Occipital lobe (tissue), 2 donors: ENCODE results near the gene SMYD3. TPM values are rescaled to one million over a fixed set of nuclear protein-coding genes. Genes with fewer than 3 reads are reported as not detected.
"Not testable (repeated sequence)": the region's sequence is repeated elsewhere in the genome, so short reads cannot be mapped to it uniquely, and the experiment has no call there.

Source experiments
- DNase-seq: peaks from one replicate; lab custom pipeline; 2025; lab: John Stamatoyannopoulos, UW
- total RNA-seq: library from RNA; depleted of rRNA; stranded (reverse); fragments of >200 nt; gene quantifications from one replicate; pipeline ENCODE4 v1.2.3, GENCODE V29; 2014

Gene SMYD3
- total RNA-seq, 1 donor from 2014 or later, result 25.3 TPM

DNA sequence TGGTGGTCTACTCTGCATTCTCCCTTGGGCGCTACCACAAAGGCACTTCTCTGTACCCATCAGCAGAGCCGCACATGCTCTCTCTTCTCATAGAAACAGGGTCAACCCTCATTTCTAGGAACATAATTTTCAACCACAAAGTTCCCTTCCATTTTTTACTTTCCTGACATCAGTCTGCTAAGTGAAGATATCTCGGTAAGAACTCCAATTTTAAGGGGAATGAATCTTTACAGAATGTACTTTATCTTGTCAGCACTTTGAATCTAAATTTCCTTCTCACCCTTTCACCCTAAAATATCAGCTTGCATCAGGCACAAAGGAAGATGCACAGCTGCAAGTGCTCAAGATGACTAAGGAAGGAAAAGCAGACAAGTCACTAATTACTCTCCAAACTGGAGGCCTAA lies 545.9 kb downstream of the SMYD3 start:
- DNase-seq, result no peak

DNA sequence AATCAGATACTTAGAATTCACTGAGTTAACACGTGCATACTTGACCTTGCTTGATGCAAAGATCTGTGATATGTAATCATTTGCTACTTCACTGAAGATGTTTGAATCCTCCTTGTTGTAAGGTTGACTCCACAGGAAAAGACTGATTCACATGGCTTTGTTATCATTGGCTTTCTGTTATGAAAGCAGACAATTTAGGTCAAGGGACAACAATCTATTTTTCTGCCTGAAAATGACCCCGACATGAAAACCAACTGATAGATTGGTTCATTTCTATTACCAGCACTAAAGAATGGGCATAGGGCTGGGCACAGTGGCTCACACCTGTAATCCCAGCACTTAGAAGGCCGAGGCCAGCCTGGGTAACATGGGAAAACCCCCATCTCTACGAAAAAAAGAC lies 546.9 kb downstream of the SMYD3 start:
- no peak for DNase-seq

DNA sequence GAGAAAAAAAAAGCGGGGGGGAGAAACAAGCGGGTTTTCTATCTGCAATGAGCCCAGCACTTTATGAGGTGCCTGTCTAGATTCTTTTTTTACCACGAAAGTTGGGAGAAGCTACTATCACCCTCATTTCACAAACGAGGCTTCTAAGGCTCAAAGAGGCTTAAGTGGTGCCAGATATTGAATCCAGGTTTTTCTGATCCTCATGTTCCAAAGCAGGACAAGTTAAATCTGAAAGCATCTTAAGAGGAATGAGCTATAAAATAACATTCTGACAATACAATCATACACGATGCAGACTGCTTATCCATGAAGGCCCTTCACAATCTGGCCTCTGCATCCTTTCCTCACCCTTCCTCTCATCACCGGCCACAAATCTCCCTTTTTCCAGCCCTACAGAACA lies 549.1 kb downstream of the SMYD3 start:
- no peak for DNase-seq

DNA sequence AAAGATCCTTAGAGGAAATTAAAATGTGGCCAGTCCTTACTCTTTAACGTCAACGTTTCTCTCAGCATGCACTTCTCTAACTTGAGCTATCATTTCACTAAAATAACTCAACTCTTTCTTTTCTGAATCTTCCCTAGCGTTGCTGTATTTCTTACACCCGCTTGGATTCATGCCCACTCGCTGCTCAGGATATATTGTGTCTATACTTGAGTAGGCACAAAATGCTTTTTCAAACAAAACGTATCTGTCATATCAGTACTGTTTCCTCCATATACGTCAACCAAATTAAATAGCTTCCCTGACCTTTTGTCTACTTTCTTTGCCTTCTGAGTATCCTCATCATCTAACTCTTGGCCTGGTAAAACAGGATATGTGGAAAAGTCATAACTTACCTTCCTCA lies 549.7 kb downstream of the SMYD3 start:
- no peak for DNase-seq

DNA sequence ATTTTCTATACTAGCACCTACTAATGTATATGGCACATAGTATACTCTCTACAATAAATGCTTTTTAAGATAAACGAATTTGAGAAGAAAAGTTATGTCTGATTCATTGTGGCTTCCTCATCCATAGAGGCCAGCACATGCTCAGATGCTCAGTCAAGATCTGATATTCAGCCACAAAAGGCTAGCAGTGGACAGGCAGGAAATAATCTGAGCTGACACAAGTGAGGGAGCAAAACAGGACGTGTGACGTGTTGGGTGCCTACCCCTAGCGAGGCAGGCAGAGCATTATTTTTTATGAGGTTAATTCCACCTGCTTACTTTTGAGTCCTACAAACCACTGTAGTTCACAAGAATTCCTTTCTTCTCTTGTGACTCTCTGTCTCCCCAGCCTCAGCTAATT lies 550.9 kb downstream of the SMYD3 start:
- DNase-seq, result no peak

DNA sequence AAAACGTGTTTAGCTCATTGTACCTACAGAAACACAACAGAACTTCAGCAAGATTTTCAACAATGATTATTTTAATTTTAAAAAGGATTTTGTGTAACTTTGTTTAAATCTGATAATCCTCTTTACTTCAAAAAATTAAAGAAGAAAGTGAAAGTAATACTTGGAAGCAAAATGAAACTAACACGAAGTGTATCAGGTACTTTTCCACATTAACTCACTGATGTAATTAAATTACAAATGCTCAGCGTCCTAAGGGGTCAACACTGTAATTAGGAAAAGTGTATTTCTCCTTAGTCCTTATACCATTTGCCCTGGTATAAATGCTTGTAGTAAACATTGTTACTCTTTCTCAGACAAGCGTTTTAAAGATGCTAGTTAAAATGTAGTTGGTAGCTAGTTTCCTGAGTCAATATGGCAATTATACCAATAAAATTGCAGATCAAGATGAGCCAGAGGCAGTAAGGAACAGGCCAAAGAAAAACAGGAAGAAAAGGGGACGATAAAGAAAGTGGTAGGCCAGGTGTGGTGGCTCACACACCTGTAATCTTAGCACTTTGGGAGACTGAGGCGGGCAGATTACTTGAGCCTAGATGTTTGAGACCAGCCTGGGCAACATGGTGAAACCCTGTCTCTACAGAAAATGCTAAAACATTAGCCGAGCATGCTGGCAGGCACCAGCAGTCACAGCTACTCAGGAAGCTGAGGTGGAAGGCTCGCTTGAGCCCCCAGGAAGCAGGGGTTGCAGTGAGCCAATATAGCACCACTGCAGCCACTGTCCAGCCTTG lies 553.0 kb downstream of the SMYD3 start:
- no peak for DNase-seq

DNA sequence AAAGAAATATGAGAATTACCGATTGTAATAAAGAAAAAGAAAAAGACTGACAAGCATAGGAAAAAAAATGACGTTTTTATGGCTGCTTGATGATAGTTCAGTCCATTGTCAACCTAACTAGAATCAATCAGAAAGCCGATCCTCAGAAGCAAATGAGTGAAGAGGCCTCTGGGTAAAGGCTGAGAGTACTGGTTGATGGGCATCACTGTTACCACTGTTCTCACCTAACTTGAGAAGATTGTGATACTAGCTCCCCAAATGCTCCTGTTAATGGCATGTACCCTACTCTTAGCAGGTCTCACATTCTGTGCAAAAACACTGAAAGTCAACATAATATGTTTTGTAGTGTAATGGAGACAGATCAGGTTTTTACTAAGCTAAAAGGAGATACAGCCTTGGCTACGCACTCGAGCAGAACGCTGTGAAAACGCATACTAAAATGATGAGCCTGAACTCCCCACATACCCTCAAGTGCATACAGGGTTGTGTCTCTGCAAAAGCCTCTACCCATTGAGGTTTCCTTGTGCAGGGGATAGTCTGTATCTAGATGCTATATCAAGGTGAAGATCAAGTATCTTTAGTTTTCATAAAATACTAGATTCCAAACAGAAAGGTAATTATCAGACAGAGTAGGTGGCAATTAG lies 554.6 kb downstream of the SMYD3 start:
- no peak for DNase-seq

DNA sequence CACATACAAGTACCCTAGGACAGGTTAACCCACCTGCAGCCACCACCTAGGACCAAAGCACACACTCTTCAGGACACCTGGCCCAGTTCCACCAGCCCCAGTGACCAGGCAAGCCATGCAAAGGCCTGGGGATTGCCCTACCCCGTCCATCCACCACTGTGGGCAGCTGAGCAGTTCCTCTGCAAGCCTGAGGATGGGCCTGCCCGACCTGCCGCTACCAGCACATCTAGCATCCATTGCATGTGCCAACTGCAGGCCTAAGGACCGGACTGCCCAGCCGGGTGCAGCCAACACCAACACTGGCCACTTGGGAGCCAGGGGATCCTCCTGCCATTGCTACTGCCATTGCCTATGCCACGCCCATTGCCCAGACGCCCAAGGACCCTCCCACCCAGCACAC lies 558.3 kb downstream of the SMYD3 start:
- DNase-seq, result no peak

DNA sequence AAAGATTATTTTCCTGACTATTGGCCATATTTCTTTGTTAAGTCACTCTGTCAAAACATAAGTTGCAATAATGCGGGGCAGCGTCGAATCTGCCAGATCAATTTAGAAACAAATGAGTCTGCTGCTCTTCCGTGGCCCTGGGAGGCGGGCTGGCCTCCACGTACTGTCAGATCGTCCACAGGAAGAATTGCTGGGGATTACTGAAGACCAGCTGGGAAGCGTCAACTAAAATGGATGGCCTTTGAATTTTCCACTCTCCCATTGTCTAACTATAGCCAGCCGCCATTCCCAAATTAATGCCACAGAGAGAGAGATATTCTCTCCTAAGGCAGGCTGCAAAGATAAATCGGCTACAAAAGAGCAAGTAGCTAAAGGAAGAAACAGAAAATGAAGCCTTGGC lies 560.2 kb downstream of the SMYD3 start:
- DNase-seq, result no peak

DNA sequence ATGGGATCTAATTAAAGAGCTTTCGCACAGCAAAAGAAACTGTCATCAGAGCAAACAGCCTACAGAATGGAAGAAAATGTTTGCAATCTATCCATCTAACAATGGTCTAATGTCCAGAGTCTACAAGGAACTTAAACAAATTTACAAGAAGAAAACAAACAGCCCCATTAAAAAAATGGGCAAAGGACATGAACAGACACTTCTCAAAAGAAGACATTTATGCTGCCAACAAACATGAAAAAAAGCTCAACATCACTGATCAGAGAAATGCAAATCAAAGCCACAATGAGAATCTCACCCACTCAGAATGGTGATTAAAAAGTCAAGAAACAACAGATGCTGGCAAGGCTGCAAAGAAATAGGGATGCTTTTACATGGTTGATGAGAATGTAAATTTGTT lies 561.9 kb downstream of the SMYD3 start:
- not testable (repeated sequence) for DNase-seq

DNA sequence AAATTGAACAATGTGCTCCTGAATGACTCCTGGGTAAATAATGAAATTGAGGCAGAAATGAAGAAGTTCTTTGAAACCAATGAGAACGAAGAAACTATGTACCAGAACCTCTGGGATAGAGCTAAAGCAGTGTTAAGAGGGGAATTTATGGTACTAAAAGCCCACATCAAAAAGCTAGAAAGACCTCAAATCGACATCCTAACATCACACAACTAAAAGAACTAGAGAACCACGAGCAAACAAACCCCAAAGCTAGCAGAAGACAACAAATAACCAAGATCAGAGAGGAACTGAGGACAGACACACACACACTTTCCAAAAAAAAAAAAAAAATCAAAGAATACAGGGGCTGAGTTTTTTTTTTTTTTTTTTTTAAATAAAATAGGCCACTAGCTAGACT lies 564.2 kb downstream of the SMYD3 start:
- no peak for DNase-seq

DNA sequence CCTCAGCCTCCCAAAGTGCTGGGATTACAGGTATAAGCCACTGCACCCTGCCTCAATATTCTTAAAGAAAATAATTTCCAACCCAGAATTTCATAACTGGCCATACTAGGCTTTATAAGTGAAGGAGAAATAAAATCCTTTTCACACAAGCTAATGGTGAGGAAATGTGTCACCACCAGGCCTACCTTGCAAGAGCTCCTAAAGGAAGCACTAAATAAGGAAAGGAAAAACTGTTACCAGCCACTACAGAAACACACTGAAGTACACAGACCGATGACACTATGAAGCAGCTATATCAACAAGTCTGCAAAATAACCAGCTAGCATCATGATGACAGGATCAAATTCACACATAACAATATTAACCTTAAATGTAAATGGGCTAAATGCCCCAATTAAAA lies 565.3 kb downstream of the SMYD3 start:
- DNase-seq, result not testable (repeated sequence)

DNA sequence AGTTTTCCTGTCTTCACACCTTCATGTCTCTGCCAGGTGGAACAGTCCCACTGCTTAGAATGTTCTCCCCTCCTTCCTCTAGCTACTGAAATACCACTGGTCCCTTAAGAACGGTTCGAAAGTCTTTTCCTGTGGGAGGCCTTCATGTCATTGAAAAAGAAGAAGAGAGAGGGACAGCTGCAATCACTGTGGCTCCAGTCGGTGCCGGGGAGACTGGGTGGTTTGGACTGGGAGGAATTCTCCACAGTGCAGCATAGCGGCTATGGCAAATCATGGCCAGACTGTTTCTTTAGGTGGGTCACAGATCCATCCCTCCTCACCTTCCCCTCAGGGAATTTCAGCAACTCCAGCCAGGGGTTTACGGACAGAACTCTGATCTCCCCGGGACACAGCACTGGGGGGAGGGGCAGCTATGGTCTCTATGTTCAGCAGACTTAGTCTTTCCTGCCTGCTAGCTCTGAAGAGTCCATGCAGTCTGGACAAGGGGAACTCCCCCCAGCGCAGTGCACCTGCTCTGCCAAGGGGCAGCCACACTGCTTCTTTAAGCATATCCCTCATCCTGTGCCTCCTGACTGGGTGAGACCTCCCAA lies 567.2 kb downstream of the SMYD3 start:
- no peak for DNase-seq

DNA sequence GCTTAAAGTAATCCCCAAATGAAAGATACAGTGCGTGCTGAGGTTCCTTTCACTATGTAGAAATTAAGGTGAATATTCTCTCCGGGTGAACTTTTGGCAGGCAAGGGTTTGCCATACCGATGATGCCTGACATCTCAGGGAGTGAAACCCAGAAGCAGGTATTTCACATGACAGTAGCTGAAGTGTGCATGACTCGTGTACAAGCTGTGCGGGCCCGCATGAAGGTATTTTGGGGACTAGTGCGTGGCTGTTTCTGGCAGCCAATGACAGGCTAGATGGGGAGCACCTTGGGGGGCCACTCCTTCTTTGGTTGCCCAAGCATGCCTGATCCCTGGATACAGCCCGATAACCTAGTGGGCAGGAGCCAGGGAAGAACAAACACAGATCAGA lies 569.0 kb downstream of the SMYD3 start:
- no peak for DNase-seq

DNA sequence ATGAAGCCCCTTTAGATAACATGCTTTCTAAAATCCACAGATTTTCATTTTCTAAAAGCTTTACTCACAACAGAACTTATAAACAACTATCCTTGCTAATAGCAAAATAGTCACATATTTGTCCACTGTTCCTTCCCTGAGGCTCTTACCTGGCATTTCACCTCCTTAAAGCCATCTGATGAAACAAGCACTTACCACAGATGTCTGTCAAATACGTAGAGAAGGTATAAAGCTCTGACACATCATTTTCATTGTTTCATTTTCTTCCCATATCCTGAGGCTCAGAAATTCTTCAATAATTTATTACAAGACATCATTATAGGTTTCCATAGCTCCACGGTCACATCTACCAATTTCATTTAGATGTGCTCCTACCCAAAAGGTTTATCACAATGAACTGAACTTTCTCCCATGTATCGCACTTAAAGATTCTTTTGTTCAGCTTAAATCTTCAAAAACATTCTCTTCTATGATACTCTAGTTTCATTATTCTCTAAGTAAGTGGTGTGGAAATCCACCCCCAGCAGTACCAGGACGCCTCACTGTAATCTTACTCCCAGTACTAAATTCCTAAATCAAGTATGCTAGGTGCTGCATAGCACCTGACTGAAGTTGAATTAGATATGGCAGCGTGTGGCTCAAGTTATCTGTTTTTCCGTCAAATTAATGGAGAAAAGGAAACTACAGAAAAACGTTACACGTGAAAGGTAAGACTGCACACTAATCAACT lies 569.6 kb downstream of the SMYD3 start:
- no peak for DNase-seq

DNA sequence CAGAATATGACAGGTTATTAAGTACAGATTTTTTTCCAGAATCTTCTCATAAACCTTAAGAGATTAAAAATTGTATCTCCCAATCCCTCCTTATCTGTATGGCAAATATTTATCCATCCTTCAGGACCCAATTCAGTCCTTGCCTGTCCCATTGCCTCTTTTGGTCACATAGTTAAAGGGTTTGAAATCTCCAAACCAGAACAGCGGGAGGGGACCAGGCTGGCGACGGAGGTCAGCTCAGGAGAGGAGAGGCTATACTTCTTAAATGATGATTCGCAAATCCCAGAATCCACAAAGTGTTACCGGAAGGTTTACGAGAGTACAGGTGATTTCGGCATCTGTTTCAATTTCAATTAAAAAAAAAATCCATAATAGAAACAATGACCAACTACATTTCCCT lies 572.7 kb downstream of the SMYD3 start:
- DNase-seq, result no peak

DNA sequence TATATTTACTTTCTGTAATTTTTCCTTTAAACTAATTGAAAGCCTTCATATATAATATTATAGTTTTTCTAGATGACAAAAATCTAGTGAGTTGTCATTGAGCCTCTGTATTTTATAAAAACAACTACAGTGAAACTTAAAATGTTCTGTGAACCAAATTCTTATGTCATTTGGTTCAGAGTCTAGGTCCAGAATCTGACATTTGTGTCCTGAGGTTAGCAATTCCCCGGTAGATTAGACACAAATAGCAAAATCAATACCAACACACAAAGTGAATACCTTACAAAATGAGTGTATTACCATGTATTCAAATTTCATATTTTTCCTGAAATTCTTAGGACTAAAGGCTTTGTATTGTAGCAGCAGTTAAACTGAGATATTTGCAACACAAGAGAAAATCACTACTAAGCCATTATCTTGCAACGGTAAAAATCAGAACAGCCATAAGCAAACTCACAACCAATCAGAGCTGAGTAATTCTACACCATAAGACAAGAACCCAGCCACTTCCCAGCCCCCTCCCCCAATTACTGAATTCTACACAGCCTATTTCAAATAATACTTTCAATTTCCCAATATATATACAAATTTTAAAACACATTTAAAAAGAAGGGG lies 573.5 kb downstream of the SMYD3 start:
- DNase-seq, result no peak

DNA sequence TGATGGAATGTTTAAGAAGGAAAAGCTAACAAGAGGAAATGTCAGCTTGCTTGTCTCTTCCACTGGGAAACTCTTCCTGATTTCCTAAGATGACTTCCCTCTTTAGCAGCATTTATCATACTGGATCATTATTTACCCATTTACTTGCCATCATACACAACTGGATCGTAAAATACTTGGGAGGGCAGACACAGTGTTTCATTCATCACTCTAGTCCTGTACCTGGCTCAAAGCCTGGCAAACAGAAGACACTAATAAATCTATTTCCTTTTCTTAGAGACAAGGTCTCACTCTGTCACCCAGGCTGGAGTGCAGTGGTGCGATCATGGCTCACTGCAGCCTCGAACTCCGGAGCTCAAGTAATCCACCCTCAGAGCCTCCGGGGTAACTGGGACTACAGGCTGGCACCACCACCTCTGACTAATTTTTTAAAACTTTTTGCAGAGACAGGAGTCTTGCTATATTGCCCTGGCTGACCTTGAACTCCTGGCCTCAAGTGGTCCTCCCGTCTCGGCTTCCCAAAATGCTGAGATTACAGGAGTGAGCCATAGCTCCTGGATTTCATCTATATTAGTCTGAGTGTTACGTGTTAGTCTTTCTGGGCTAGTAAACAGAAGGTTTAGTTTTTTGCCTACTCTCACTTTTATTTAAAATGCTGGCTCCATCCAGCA lies 574.6 kb downstream of the SMYD3 start:
- no peak for DNase-seq

DNA sequence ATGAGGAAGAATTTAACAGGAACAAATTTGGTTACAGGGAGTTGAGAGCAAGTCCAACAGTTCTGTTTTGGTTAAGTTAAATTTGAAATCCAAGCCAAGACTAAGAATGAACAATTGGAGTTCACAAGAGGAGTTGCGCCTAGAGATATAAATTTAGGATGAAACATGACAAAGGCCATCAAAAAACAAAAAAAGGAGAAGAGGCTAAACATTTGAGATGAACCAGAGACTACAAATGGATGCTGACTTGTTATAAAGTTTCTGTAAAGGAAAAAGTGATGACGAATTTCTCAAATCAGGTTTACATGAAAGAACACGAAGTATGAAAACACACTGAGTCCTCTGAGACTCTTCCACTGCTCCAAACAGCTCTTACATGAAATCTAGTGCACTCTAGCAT lies 575.6 kb downstream of the SMYD3 start:
- no peak for DNase-seq

DNA sequence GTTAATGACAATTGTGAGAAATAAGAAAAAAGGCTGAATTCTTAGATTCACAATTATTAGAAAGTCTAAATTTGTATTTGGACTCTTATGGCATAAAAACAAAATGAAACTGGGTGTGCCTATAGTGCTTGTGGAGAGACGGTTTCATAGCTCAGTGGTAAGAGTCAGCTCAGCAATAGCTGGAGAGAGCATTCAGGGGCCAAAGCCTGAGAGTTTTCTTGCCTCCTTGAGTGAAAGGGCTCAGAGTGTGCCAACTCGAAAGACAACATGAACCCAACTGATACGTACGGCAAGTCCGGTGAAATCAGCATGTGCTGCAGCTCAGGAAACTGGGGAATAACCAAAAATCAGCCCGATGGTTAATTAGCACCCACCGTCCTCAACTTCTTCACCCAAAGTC lies 577.9 kb downstream of the SMYD3 start:
- DNase-seq, result no peak

DNA sequence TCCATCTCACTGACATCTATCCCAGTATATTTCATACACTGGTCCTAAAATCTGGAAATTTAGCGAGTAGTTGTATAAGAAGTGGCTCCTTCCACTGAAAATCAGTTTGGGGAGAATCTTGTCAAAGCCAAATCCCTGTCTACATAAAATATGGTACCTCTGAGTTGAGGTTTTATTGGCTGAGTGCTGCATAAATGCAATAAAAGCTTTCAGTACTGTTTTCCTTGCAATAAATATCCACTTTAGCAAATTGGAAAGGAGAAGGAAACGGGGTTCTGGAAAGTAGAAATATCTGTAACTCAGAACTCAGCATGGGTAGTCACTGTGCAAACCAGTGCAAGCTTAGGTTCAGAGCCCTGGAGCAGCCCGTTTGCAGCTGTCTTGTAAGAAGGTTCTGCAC lies 580.2 kb downstream of the SMYD3 start:
- no peak for DNase-seq
